Stimulated activated CD4-positive, alpha-beta T cell treated with anti-CD3 and anti-CD28 coated beads, Interleukin-12 subunit alpha, Interleukin-12 subunit beta, amount 100 ng/mL, for 48 hours (primary cell): ENCODE measurements around the gene C1orf226.

Experiments
- DNase-seq, 3 donors: peaks; one replicate each; pipeline ENCODE4 v3.0.0-alpha.2; 2020; ENCODE audit warnings: low read depth in 2 of 3, low spot score in 1 of 3

Gene C1orf226

GRCh38 chr1:162365284-162366020 lies 16.1 kb upstream of the C1orf226 start:
- DNase-seq: no peak

DNA sequence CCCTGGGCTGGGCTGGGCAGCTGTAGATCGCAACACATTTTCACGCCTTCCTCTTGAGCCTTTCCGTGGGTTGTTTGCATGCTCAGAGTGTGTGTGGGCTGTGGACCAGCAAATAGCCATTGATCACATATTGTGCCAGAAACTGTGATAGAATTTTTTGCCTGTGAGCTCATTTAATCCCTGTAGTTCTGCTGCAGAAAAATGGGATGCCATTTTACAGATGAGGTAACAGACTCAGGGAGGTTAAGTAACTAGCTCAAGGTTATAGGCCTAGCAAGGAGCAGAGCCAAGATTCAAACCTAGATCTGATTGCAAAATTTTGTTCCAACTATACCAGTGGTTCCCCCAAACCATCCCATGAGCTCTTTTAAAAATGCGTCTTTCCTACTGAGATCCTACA lies 15.4 kb upstream of the C1orf226 start:
- DNase-seq: no peak

- DNase-seq: no peak
Observed at GRCh38 chr1:162366671-162367070, 14.9 kb upstream of the C1orf226 start.

- DNase-seq: no peak
Observed at GRCh38 chr1:162367073-162367472, 14.5 kb upstream of the C1orf226 start.

GRCh38 chr1:162367772-162368171 lies 13.8 kb upstream of the C1orf226 start:
- DNase-seq: no peak

GRCh38 chr1:162368451-162368850 lies 13.1 kb upstream of the C1orf226 start:
- DNase-seq: no peak

DNA sequence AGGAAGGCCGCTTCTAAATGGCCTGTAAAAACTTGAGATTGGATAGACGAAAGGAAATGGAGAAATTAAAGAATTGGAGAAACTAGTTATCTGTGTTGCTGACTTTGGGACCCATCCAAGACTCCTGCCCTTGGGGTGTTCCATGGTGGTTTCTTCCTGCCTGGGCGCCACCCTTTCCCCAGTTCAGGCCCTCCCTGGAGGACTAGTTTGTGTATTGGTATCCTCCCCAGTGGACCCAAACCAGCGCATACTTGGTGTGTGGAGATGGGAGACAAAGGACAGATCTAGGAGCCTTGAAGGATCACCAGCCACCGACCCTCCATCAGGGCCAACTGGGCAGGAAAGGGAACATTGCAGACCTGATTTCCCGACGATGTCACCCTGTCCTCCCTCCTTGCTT lies 12.0 kb upstream of the C1orf226 start:
- DNase-seq: no peak

DNA sequence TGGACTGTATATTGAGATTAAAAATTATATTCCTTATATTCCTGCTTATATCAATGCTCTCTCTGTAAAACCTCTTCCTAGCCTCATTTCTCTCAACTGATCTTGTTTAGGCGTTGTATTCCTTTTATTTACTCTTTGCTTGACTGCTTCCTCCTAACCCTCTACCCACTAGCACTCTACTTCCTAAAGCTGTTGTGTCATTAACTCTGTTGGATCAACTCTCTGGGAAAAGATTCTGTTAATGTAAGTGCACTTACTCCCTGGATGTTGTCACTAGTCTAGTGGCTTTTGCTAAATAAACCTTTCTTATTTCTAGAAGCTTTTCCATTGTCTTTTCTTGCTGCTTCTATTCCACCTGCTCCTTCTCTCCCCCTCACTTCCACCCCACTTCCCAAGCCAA lies 11.4 kb upstream of the C1orf226 start:
- no peak for DNase-seq

DNA sequence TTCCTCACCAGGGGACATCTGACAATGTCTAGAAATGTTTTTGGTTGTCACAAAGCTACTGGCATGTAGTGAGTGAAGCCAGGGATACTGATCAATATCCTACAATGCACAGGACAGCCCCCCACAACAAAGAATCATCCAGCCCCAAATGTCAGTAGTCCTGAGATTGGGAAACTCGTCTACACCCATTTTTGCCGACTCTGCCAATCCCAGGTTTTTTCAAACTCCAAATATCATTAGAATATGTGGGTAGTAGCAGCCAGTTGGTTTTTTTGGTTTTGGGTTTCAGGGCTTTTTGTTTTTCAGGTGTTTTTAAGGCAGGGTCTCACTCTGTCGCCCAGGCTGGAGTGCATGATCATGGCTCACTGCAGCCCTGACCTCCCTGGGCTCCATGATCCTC lies 10.8 kb upstream of the C1orf226 start:
- no peak for DNase-seq

DNA sequence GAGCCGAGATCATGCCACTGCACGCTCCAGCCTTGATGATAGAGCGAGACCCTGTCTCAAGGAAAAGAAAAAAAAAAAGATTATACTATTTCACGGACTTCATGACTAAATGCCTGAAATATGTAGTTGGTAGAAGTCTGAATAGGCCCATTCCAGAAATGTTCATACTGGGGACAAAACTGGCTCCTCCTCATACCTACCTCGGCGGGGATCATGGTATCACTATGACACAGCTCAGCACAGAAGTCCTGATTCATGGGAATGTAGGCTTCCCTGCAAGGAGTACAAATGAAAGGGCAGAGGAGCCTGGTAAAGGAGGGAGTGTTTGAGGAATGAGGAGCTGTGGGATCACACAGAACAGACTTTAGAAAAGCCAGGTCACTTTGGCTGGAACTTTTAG lies 9.9 kb upstream of the C1orf226 start:
- no peak for DNase-seq

DNA sequence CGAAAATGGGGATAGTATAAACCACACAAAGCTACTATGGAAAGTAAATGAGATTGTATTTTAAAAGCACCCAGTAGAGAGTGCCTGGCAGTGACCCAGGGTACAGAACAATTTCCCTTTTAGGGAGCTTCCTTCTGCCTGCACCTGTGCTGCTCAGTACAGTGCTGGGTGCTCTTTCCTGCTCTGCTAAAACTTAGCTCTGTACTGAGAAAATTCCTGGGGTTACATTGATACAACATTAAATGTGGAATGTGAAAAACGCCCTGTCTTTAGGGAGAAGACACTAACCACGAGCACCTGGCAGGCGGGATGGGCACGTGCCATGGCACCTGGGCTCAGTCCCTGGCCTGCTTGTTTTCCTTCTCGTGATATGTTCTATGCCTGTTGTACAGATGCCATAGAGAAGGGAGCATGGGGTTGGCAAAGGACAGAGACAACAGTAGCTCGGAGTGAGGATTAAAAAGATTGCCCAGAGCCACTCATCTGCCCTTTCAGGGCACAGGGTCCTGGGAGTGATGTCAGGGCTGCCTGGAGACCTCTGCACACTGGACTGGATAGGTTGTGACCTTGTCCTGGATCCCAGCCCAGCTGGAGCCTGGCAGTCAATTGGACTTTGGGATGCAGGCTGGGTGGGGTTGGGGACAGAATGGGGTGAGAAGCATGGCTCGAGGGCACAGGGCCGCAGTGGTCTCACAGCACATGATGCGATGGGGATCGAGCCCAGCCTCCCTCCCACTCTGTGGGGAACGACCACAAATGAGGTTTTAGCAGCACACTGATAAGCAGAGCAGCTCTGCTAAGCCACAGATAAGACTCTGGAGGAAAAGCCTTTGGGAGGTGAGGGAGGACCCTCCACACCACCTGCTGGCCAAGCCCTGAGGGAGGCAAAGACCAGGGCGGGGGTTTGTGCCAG lies 9.1 kb upstream of the C1orf226 start:
- no peak for DNase-seq

- DNase-seq: no peak
Observed at GRCh38 chr1:162373072-162373427, 8.5 kb upstream of the C1orf226 start.

DNA sequence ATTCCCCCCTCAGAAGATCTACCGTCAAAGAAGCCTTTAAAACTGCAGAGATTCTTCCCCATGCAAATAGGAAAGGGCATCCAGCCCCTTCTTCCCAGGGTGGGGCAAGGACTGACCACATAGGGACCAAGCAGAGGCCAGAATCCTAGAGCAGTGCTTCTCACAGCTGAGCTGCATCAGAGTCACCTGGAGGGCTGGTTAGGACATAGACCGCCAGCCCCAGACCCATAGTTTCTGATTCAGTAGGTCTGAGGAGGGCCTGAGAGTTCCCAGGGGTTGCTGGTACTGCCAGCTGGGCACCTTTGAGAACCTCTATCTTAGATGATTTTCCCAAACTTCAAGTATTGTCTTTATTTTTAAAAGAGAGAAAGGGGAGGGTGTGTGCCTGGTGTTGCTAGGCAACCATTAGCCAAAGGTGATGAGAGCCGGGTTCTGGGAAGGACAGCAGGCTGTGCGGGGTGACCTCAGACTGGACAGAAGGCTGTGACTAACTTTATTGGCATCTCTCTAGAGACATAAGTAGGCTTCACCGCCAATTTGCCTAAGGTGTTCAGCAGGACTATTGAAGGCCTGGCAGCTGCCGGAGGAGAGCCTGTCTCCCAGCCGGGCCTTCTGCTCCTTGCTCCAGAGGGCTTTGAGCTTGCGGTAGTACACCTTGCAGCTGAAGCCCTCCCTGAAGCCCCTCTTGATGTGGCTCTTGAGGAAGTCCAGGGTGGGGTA lies 7.8 kb upstream of the C1orf226 start:
- DNase-seq: no peak

DNA sequence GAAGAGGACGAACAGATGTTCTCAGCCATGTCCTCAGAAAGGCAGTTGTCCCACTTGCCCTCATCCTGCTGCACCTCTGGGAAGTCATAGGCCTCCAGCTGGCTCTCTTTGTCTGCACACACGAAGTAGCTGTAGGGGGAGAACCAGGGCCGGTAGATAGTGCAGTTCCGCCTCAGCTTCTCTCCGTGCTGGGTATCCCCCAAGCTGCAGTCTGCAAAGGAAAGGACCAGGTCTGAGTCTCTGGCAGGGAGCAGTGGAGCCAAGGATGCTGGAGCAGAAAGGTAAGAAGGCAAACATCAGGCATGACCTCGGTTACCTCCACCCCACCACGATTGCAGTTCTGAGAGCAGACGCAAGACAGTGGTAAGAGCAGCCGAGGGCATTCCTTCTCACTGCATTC lies 7.1 kb upstream of the C1orf226 start:
- DNase-seq: no peak

DNA sequence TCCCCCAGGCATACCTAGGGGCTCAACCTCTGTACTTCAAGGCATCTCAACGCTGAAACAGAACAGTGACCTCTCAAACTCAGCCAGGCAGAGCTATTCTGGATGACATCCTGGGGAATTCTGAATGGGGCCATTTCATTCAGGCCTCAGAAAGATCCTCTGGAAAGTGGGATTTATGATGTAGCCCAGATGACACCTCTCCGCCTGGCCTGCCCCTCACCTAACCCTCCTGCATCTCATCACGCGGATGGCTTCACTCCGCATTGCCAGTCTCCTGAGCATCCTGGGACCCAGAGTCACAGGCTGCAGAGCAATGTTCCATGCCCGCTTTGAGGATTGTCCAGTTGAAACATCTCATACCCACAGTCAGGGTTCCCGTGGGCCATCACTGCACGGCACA lies 6.1 kb upstream of the C1orf226 start:
- DNase-seq: no peak

GRCh38 chr1:162376691-162377090 lies 4.8 kb upstream of the C1orf226 start, which contains the start of gene SPATA46:
SPATA46 (minus strand) TSS chr1:162376854; CDS start chr1:162376790, 64 bp downstream.
- no peak for DNase-seq

- DNase-seq: no peak
Observed at GRCh38 chr1:162380061-162380846, 1.3 kb upstream of the C1orf226 start.

DNA sequence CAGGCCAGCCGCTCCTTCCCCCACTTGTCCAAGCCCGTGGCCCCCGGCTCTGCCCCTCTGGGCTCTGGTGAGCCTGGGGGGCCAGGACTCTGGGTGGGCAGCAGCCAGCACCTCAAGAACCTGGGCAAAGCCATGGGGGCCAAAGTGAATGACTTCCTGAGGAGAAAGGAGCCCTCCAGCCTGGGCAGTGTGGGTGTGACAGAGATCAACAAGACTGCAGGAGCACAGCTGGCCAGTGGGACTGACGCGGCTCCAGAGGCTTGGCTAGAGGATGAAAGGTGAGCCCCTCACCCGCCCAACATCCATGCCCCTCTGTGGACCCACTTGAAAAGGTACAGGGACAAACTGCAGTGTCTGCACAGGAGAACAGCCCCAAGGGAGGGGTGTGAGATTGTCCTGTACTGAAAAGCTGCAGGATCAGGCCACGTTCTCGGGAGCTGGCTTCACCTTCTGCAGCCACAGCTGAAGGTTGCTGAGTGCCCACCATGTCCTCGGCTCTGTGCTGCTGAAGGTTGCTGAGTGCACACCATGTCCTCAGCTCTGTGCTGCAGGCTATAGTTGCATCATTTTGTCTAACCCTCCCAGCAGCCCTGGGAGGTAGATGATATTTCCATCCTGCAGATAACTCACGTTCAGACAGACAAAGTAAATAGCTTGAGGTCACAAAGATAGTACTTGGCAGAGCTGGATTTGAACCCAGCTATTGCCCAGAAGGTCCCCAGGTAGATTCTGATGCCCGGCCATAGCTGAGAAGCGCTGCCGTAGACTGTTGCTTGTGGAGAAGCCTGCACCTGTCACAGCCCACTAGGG lies 618 bp downstream of the C1orf226 start:
- DNase-seq: no peak

- DNase-seq: no peak
Observed at GRCh38 chr1:162383091-162383490, 1.6 kb downstream of the C1orf226 start.

- DNase-seq: no peak
Observed at GRCh38 chr1:162383516-162383915, 2.0 kb downstream of the C1orf226 start.
